ENCODE measurements around the gene PPFIBP1.

DNA sequence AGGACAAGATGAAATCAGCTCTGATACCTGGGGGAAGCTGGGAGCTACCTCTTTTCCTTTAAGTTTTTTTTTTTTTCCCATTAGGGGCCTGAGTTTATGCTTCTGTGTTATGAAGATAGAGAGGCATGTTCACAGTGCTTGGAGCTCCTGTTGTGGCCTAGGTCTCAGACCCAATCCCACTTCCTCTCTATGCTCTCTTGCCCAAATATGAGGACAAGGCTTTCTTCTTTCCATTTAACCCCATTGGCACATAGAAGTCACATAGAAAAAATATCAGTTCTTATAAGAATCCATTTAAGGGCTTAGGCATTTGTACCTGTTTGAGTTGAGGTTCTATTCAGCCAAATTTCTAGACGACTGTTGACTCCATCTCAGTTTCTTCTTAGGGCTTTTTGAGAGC, 199.2 kb downstream of the PPFIBP1 start:
- TF ChIP-seq, protein P1, sequence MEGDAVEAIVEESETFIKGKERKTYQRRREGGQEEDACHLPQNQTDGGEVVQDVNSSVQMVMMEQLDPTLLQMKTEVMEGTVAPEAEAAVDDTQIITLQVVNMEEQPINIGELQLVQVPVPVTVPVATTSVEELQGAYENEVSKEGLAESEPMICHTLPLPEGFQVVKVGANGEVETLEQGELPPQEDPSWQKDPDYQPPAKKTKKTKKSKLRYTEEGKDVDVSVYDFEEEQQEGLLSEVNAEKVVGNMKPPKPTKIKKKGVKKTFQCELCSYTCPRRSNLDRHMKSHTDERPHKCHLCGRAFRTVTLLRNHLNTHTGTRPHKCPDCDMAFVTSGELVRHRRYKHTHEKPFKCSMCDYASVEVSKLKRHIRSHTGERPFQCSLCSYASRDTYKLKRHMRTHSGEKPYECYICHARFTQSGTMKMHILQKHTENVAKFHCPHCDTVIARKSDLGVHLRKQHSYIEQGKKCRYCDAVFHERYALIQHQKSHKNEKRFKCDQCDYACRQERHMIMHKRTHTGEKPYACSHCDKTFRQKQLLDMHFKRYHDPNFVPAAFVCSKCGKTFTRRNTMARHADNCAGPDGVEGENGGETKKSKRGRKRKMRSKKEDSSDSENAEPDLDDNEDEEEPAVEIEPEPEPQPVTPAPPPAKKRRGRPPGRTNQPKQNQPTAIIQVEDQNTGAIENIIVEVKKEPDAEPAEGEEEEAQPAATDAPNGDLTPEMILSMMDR (IDR thresholded peaks at IDR 0.05), result no peak
- TF ChIP-seq POLR2A (IDR thresholded peaks at IDR 0.05), result no peak

Measured in lower leg skin (tissue), 3 donors.